ENCODE results near the gene DNAH3. TPM values are rescaled to one million over a fixed set of nuclear protein-coding genes. Genes with fewer than 3 reads are reported as not detected.

DNAH3 gene
- total RNA-seq, 1 experiment from 2014 or later: 0.24 TPM

- H2BK5ac ChIP-seq (ENCODE audit: insufficient read length, low read length): no peak overlapping the region
- no peak for TF ChIP-seq CTCF (conservative IDR thresholded peaks at IDR 0.05)
- H3K4me2 ChIP-seq (ENCODE audit: insufficient read depth, insufficient read length, low read length): peak overlapping the region; percentile 79
- H3K14ac ChIP-seq (ENCODE audit: insufficient read depth, low read length): peak overlapping the region; percentile 99
- no peak overlapping the region for H2AFZ ChIP-seq (ENCODE audit: low read length)
- peaks cover 14% of the 10 kb centered on the region; the same call in 1 of the 2 replicates for H3K79me2 ChIP-seq (ENCODE audit: insufficient read depth, low read length)
- no CpG with 5 or more reads among the region's 20 CpGs for WGBS (ENCODE audit: extremely low coverage, insufficient read length, low lambda C conversion rate)
- peaks cover 14% of the 10 kb centered on the region for H3K23me2 ChIP-seq (ENCODE audit: insufficient read length, low read depth, low read length, poor library complexity, severe bottlenecking)
- no peak overlapping the region for H4K8ac ChIP-seq (replicated peaks; ENCODE audit: insufficient read length, low read depth, low read length)
- peaks cover 51 to 55% of the 10 kb centered on the region in 2 experiments for H3K4me1 Mint-ChIP-seq
- H4K91ac ChIP-seq (ENCODE audit: insufficient read length, low read depth, low read length): peak overlapping the region; percentile 31
- peak overlapping the region; percentile 99 for H3K18ac ChIP-seq (ENCODE audit: insufficient read length, low read depth, low read length)
- H3T11ph ChIP-seq (ENCODE audit: low read length): no peak overlapping the region
- no peaks in the 10 kb centered on the region for H3K27me3 ChIP-seq (ENCODE audit: insufficient read depth, low read length)
- H3K9me3 Mint-ChIP-seq: no peaks in the 10 kb centered on the region; a peak in 1 of 5 replicates
- H2BK15ac ChIP-seq (ENCODE audit: low read depth, low read length): no peak overlapping the region
- H3K4ac ChIP-seq (ENCODE audit: low read depth, low read length): peak overlapping the region; percentile 52; the same call in 1 of the 2 replicates
- no peaks in the 10 kb centered on the region for H3K4me1 ChIP-seq (ENCODE audit: insufficient read depth, low read length)
- H4K5ac ChIP-seq (ENCODE audit: insufficient read length, low read depth, low read length): peak overlapping the region; percentile 6
- no peaks in the 10 kb centered on the region for H4K20me1 ChIP-seq (ENCODE audit: control insufficient read depth, insufficient read depth, insufficient read length)
- H3K4me3 Mint-ChIP-seq: peak overlapping the region; percentile 75 to 96
- peak overlapping the region; percentile 34 for H3K56ac ChIP-seq (ENCODE audit: insufficient read length, low read depth, low read length)
- peak overlapping the region; percentile 48 for H3K27ac ChIP-seq (ENCODE audit: insufficient read length, low read depth, low read length)
- peak overlapping the region; percentile 1 for H2BK12ac ChIP-seq (ENCODE audit: insufficient read length, low read depth, low read length)
- no peak for DNase-seq
- H2AK5ac ChIP-seq (ENCODE audit: insufficient read length, low read length): no peak overlapping the region
- peaks cover 3 to 20% (median 18%) of the 10 kb centered on the region in 3 experiments; a peak in 6 of 7 replicates for H3K36me3 Mint-ChIP-seq (ENCODE audit: insufficient read depth in 1 of 3, low read depth in 3 of 3)
- H3K27me3 Mint-ChIP-seq (ENCODE audit: low read depth): no peaks in the 10 kb centered on the region
- H3K9ac ChIP-seq (ENCODE audit: extremely low read depth, insufficient read length, low read length): peak overlapping the region; percentile 98
- no peak overlapping the region for H3K23ac ChIP-seq (ENCODE audit: insufficient read length, low read depth, low read length)
- no peaks in the 10 kb centered on the region for H3K9me3 ChIP-seq (ENCODE audit: control insufficient read depth, low read depth, low read length)
- H3K27ac Mint-ChIP-seq: peak overlapping the region; percentile 99 to 100 (median 100)
- no peak overlapping the region for H2BK20ac ChIP-seq (ENCODE audit: low read depth, low read length, poor library complexity, severe bottlenecking)
- peak overlapping the region; percentile 64 for H2BK120ac ChIP-seq (ENCODE audit: low read depth, low read length, poor library complexity, severe bottlenecking)
- H3K79me1 ChIP-seq (ENCODE audit: insufficient read depth, low read depth, low read length, poor library complexity, severe bottlenecking): peaks cover 5% of the 10 kb centered on the region
Measured at GRCh38 chr16:20901068-20901435, 249.6 kb downstream of the DNAH3 start.

Measured in H9 (cell line).